IPS-18a (cell line): ENCODE data around the gene PTMS.
A peak's percentile ranks its signal among the peaks of the same experiment; 100 is the strongest.

Source experiments
- H3K27ac ChIP-seq: one replicate; pipeline ENCODE4 v1.5.1; 2013; ENCODE audit warnings: low read length
- H3K27me3 ChIP-seq: one replicate; pipeline ENCODE4 v1.6.1; 2013; ENCODE audit warnings: mild to moderate bottlenecking, low read length; ENCODE audit not compliant: control insufficient read depth, insufficient read depth
- H3K36me3 ChIP-seq: one replicate; pipeline ENCODE4 v1.6.1; 2013; ENCODE audit warnings: low read depth, low read length; ENCODE audit not compliant: control insufficient read depth
- H3K4me1 ChIP-seq: one replicate; pipeline ENCODE4 v1.6.1; 2013; ENCODE audit warnings: low read depth, low read length; ENCODE audit not compliant: control insufficient read depth
- H3K4me3 ChIP-seq: one replicate; pipeline ENCODE4 v1.5.1; 2013; ENCODE audit warnings: low read length
- H3K9ac ChIP-seq: one replicate; pipeline ENCODE4 v1.6.1; 2013; ENCODE audit warnings: mild to moderate bottlenecking, low read length, moderate library complexity
- H3K9me3 ChIP-seq: one replicate; pipeline ENCODE4 v1.6.1; 2013; ENCODE audit warnings: low read depth, low read length; ENCODE audit not compliant: control insufficient read depth

Gene PTMS

GRCh38 chr12:6768437-6768914 is 2.3 kb downstream of the PTMS start:
- H3K9me3 ChIP-seq: no peaks in the 10 kb centered on the region
- H3K4me3 ChIP-seq: peak overlapping the region; percentile 80
- peaks cover 11% of the 10 kb centered on the region for H3K36me3 ChIP-seq
- peaks cover 36% of the 10 kb centered on the region for H3K4me1 ChIP-seq
- H3K9ac ChIP-seq: peak overlapping the region; percentile 47
- peak overlapping the region; percentile 34 for H3K27ac ChIP-seq
- H3K27me3 ChIP-seq: peaks cover 11% of the 10 kb centered on the region

- H3K9ac ChIP-seq: peak overlapping the region; percentile 46
- H3K36me3 ChIP-seq: peaks cover 11% of the 10 kb centered on the region
- peak overlapping the region; percentile 80 for H3K4me3 ChIP-seq
- peaks cover 32% of the 10 kb centered on the region for H3K4me1 ChIP-seq
- peak overlapping the region; percentile 34 for H3K27ac ChIP-seq
- peaks cover 16% of the 10 kb centered on the region for H3K27me3 ChIP-seq
- no peaks in the 10 kb centered on the region for H3K9me3 ChIP-seq
Measured at GRCh38 chr12:6768990-6769389, 2.8 kb downstream of the PTMS start.

DNA sequence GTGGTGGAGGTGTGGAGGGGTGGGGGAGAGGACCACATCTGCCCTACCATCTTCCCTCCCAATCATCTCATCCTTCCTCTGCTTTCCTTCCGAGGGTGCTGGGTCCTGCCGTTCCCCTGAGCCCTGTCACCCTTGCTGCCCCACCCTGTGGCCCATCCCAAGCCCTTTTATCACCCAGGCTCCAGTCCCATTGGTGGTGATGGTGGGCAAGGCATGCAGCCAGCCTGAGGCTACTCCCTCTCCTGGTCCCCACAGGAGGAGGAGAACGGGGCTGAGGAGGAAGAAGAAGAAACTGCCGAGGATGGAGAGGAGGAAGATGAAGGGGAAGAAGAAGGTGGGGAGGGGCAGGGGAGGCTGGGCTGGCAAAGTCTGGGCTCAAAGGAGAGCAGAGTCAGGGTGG is 3.5 kb downstream of the PTMS start:
- H3K27ac ChIP-seq: no peak overlapping the region
- peak overlapping the region; percentile 80 for H3K4me3 ChIP-seq
- H3K36me3 ChIP-seq: peaks cover 11% of the 10 kb centered on the region
- no peak overlapping the region for H3K9ac ChIP-seq
- H3K27me3 ChIP-seq: peaks cover 23% of the 10 kb centered on the region
- H3K4me1 ChIP-seq: peaks cover 31% of the 10 kb centered on the region
- no peaks in the 10 kb centered on the region for H3K9me3 ChIP-seq

DNA sequence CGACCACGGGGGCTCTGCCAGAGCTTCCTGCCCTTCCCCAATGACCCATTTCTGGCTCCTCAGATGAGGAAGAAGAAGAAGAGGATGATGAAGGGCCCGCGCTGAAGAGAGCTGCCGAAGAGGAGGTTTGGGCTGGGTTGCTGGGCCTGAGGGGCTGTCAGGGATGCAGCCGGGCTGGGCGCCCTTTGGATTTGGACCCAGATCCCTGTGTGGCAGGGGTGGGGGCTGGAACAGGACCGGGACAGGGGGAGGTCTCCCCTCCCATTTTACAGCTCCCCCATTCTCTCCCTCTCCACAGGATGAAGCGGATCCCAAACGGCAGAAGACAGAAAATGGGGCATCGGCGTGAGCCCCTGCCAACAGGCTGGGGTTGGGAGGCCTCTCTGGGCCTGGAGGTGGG is 3.9 kb downstream of the PTMS start:
- no peak overlapping the region for H3K4me3 ChIP-seq
- H3K27ac ChIP-seq: no peak overlapping the region
- H3K9ac ChIP-seq: no peak overlapping the region
- peaks cover 27% of the 10 kb centered on the region for H3K4me1 ChIP-seq
- H3K9me3 ChIP-seq: no peaks in the 10 kb centered on the region
- H3K27me3 ChIP-seq: peaks cover 27% of the 10 kb centered on the region
- H3K36me3 ChIP-seq: peaks cover 11% of the 10 kb centered on the region

DNA sequence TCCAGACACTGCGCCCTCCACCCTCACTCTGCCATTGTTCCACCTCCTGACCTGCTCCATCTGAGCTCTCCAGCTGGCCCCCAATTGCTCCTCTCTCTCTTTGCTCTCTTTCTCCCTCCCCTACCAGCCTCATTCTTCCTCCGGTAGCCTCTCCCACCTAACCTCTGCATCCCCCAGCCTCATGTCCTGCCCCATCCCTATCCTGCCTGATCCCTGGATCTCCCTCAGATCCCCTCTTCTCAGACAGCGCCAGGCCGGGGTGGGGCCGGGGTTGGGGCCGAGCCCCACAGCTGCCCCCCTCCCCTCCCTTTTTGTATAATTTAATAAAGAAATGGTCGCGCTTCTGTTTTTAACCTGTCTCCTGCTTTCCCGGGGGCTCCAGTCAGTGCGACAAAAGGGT is 4.4 kb downstream of the PTMS start:
- no peak overlapping the region for H3K9ac ChIP-seq
- H3K27ac ChIP-seq: no peak overlapping the region

DNA sequence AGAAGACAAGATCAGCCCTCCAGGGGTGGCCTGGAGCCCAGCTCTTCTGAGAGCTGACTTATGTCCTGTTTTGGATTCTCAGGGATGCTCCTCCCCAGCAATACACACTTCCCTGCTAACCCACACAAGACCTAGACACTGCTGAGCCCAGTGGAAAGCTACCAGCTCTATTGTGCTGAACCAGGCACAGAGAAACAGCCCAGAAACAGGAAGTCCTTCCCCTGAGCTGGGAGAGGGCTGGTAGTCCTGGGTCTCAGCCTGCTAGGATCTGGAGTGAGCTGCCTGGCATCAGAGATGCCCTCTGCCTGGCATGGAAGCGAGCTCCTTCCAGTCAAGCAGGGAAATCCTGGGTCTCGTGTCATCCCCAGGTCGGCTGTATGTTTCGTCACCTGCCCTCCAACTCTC is 4.9 kb downstream of the PTMS start:
- Histone ChIP-seq H3K27ac (no peak overlapping the region), H3K4me1 (peaks cover 20% of the 10 kb centered on the region), H3K36me3 (peaks cover 11% of the 10 kb centered on the region), H3K4me3 (no peak overlapping the region), H3K27me3 (peaks cover 31% of the 10 kb centered on the region), H3K9ac (no peak overlapping the region), H3K9me3 (no peaks in the 10 kb centered on the region)

More for the DNA sequence above, 4.4 kb downstream of the PTMS start:
- Histone ChIP-seq H3K27me3 (peaks cover 31% of the 10 kb centered on the region), H3K4me1 (peaks cover 22% of the 10 kb centered on the region), H3K4me3 (no peak overlapping the region), H3K36me3 (peaks cover 11% of the 10 kb centered on the region), H3K9me3 (no peaks in the 10 kb centered on the region)

GRCh38 chr12:6771509-6772330 is 5.6 kb downstream of the PTMS start:
- no peak overlapping the region for H3K9ac ChIP-seq
- no peaks in the 10 kb centered on the region for H3K9me3 ChIP-seq
- no peak overlapping the region for H3K27ac ChIP-seq
- peaks cover 11% of the 10 kb centered on the region for H3K36me3 ChIP-seq
- H3K4me3 ChIP-seq: no peak overlapping the region
- peaks cover 20% of the 10 kb centered on the region for H3K4me1 ChIP-seq
- peaks cover 31% of the 10 kb centered on the region for H3K27me3 ChIP-seq

- Histone ChIP-seq H3K9ac (no peak within 1 kb of the TSS), H3K4me1 (peaks cover 20% of the 10 kb centered on the region), H3K27me3 (peaks cover 34% of the 10 kb centered on the region), H3K9me3 (no peaks in the 10 kb centered on the region), H3K4me3 (peak within 1 kb of the TSS; percentile 38), H3K36me3 (peaks cover 11% of the 10 kb centered on the region), H3K27ac (no peak within 1 kb of the TSS)
Measured at GRCh38 chr12:6772331-6772695, 6.2 kb downstream of the PTMS start, which contains the start of gene LAG3. LAG3 (plus strand) TSS chr12:6772520; CDS start chr12:6772853, 333 bp downstream.

GRCh38 chr12:6772726-6773589 is 6.8 kb downstream of the PTMS start:
- no peaks in the 10 kb centered on the region for H3K9me3 ChIP-seq
- H3K4me3 ChIP-seq: peak overlapping the region; percentile 38
- peaks cover 40% of the 10 kb centered on the region for H3K27me3 ChIP-seq
- H3K36me3 ChIP-seq: peaks cover 11% of the 10 kb centered on the region
- H3K27ac ChIP-seq: no peak overlapping the region
- H3K9ac ChIP-seq: no peak overlapping the region
- peaks cover 20% of the 10 kb centered on the region for H3K4me1 ChIP-seq

GRCh38 chr12:6773590-6774351 is 7.6 kb downstream of the PTMS start:
- Histone ChIP-seq H3K27ac (no peak overlapping the region), H3K27me3 (peaks cover 45% of the 10 kb centered on the region), H3K4me1 (peaks cover 18% of the 10 kb centered on the region), H3K4me3 (peak overlapping the region; percentile 38), H3K9me3 (no peaks in the 10 kb centered on the region), H3K36me3 (peaks cover 11% of the 10 kb centered on the region), H3K9ac (no peak overlapping the region)

- Histone ChIP-seq H3K4me3 (no peak overlapping the region), H3K27ac (no peak overlapping the region), H3K27me3 (peaks cover 45% of the 10 kb centered on the region), H3K4me1 (peaks cover 10% of the 10 kb centered on the region), H3K36me3 (peaks cover 11% of the 10 kb centered on the region), H3K9ac (no peak overlapping the region), H3K9me3 (no peaks in the 10 kb centered on the region)
Measured at GRCh38 chr12:6774499-6775062, 8.4 kb downstream of the PTMS start.
